GM12878 (cell line): ENCODE results near the gene ADAMTSL3. TPM values are rescaled to one million over a fixed set of nuclear protein-coding genes. Genes with fewer than 3 reads are reported as not detected.

Source experiments
- ATAC-seq: fragments of 200-7000 bp; cut with Tn5 transposase; 3 replicates; pipeline ENCODE4 v1.9.1; 2020; ENCODE audit warnings: mild to moderate bottlenecking, moderate library complexity
- BruUV-seq: library from RNA; stranded (reverse); fragments of 400-500 nt; replicated peaks from 2 replicates; lab custom pipeline; 2021; lab: Mats Ljungman, UMichigan
- CTCF ChIA-PET: fragments of 300-600 bp; sonication (Branson Sonifier 250); formaldehyde crosslinking; extraction: SDS; loops from one replicate; lab custom pipeline; 2021; ENCODE audit warnings: inconsistent platforms; lab: Yijun Ruan, JAX
- POLR2A ChIA-PET: fragments of 350-600 bp; formaldehyde crosslinking; extraction: SDS; loops from one replicate; lab custom pipeline; 2021; ENCODE audit warnings: inconsistent platforms; lab: Charles Lee
- RAD21 ChIA-PET: fragments of 300-600 bp; sonication (Branson Sonifier 250); formaldehyde crosslinking; loops from one replicate; lab custom pipeline; 2023; ENCODE audit warnings: antibody characterized with exemption; ENCODE audit not compliant: unreplicated experiment; lab: Charles Lee
- SMC1A ChIA-PET: fragments of 300-600 bp; sonication (Branson Sonifier 250); formaldehyde crosslinking; loops from one replicate; lab custom pipeline; 2023; ENCODE audit not compliant: unreplicated experiment, uncharacterized antibody; lab: Charles Lee
- DNase-seq: peaks from one replicate; pipeline ENCODE4 v3.0.0-alpha.2; 2011; ENCODE audit warnings: low read depth, low spot score
- FAIRE-seq: peaks from 3 replicates; lab custom pipeline; 2011; peaks lifted over from hg19 to GRCh38; lab: Jason Lieb, UNC
- H2AFZ ChIP-seq: 2 replicates; pipeline ENCODE4 v1.6.0; 2011; ENCODE audit warnings: low read depth, low read length, control low read depth; ENCODE audit not compliant: control insufficient read depth
- H3K27ac ChIP-seq: 2 replicates; pipeline ENCODE4 v1.5.1; 2011; ENCODE audit warnings: control low read depth; ENCODE audit not compliant: control insufficient read depth, insufficient read depth
- H3K27me3 ChIP-seq, 2 experiments: replicated peaks in 1 of 2; 2 replicates each; pipeline versions ENCODE4 v1.6.0 to v1.6.1; 2011; ENCODE audit warnings: low read length in 1 of 2; ENCODE audit not compliant: control insufficient read depth in 2 of 2, insufficient read depth in 2 of 2
- H3K36me3 ChIP-seq, 2 experiments: 2 replicates each; pipeline ENCODE4 v1.5.1; 2011; ENCODE audit warnings: low read length in 1 of 2; ENCODE audit not compliant: control insufficient read depth in 2 of 2, insufficient read depth in 2 of 2
- H3K4me1 ChIP-seq: 2 replicates; pipeline ENCODE4 v1.6.1; 2011; ENCODE audit warnings: mild to moderate bottlenecking, low read length, moderate library complexity, mixed read lengths; ENCODE audit not compliant: control insufficient read depth, insufficient read depth
- H3K4me2 ChIP-seq: 2 replicates; pipeline ENCODE4 v1.6.0; 2011; ENCODE audit warnings: control low read depth; ENCODE audit not compliant: control insufficient read depth, insufficient read depth
- H3K4me3 ChIP-seq: fragments of 200-600 bp; sonication (generic); 2 replicates; pipeline ENCODE4 v1.5.1; 2016
- H3K79me2 ChIP-seq: 2 replicates; pipeline ENCODE4 v1.6.0; 2011; ENCODE audit warnings: low read length; ENCODE audit not compliant: control insufficient read depth, insufficient read depth
- H3K9ac ChIP-seq: 2 replicates; pipeline ENCODE4 v1.8.0; 2011; ENCODE audit warnings: low read length, control low read depth, mixed read lengths; ENCODE audit not compliant: control insufficient read depth, insufficient read depth
- H3K9me3 ChIP-seq: replicated peaks from 3 replicates; pipeline ENCODE4 v1.5.1; 2011; ENCODE audit warnings: mild to moderate bottlenecking, low read length; ENCODE audit not compliant: control insufficient read depth, insufficient read depth
- H4K20me1 ChIP-seq: 2 replicates; pipeline ENCODE4 v1.6.0; 2011; ENCODE audit not compliant: control insufficient read depth, insufficient read depth
- CEBPB ChIP-seq, 2 experiments: fragments of 150-350 bp in 1 of 2; IDR thresholded peaks; 2 replicates each; pipeline ENCODE4 v1.6.1; 2012 to 2014; ENCODE audit warnings: low read depth in 2 of 2, low read length in 2 of 2, borderline replicate concordance in 1 of 2, inconsistent platforms in 1 of 2
- CHD1 ChIP-seq: IDR thresholded peaks from 2 replicates; pipeline ENCODE4 v1.6.1; 2012; ENCODE audit warnings: low read depth, low read length, improper control_type of control experiment
- DPF2 ChIP-seq: fragments of 450-650 bp; IDR thresholded peaks from 2 replicates; pipeline ENCODE4 v1.6.1; 2017; ENCODE audit warnings: mild to moderate bottlenecking
- ETV6 ChIP-seq, 2 experiments: fragments of 450-650 bp in 1 of 2; IDR thresholded peaks in 1 of 2; conservative IDR thresholded peaks in 1 of 2; 2 replicates each; pipeline ENCODE4 v1.6.1; 2014; ENCODE audit warnings: antibody characterized with exemption in 1 of 2, borderline replicate concordance in 1 of 2, low read depth in 1 of 2, mild to moderate bottlenecking in 1 of 2, moderate library complexity in 1 of 2
- FOXM1 ChIP-seq: IDR thresholded peaks from 2 replicates; pipeline ENCODE4 v1.6.1; 2012; ENCODE audit warnings: low read depth, mild to moderate bottlenecking, inconsistent platforms, low read length, moderate library complexity
- GATAD2B ChIP-seq: fragments of 450-650 bp; conservative IDR thresholded peaks from 2 replicates; pipeline ENCODE4 v1.6.1; 2017; ENCODE audit warnings: low read depth, mild to moderate bottlenecking, moderate library complexity
- HDAC6 ChIP-seq: fragments of 200-600 bp; sonication (generic); IDR thresholded peaks from one replicate; pipeline ENCODE4 v1.8.0; 2017; ENCODE audit warnings: antibody characterized with exemption; ENCODE audit not compliant: unreplicated experiment
- IRF5 ChIP-seq: fragments of 450-650 bp; IDR thresholded peaks from 2 replicates; pipeline ENCODE4 v1.6.1; 2017; ENCODE audit warnings: borderline replicate concordance
- NFYA ChIP-seq: IDR thresholded peaks from 2 replicates; pipeline ENCODE4 v1.6.1; 2011; ENCODE audit warnings: low read depth, mild to moderate bottlenecking, low read length, improper control_type of control experiment, borderline replicate concordance
- RCOR1 ChIP-seq: conservative IDR thresholded peaks from 2 replicates; pipeline ENCODE4 v1.6.1; 2012; ENCODE audit warnings: low read depth, low read length, improper control_type of control experiment
- SMAD5 ChIP-seq: IDR thresholded peaks from 2 replicates; pipeline ENCODE4 v1.6.1; 2016; ENCODE audit warnings: antibody characterized with exemption, low read depth
- SMARCA5 ChIP-seq: fragments of 450-650 bp; IDR thresholded peaks from 2 replicates; pipeline ENCODE4 v1.6.1; 2017; ENCODE audit warnings: mild to moderate bottlenecking
- ZBTB11 ChIP-seq: fragments of 450-650 bp; formaldehyde crosslinking; IDR thresholded peaks from 2 replicates; pipeline ENCODE4 v1.5.0; 2022; ENCODE audit warnings: mild to moderate bottlenecking, missing genetic modification characterization
- ZNF384 ChIP-seq: IDR thresholded peaks from 2 replicates; pipeline ENCODE4 v1.6.1; 2012; ENCODE audit warnings: low read depth, mild to moderate bottlenecking, low read length, improper control_type of control experiment, borderline replicate concordance
- ZNF592 ChIP-seq: fragments of 450-650 bp; IDR thresholded peaks from 2 replicates; pipeline ENCODE4 v1.6.1; 2017; ENCODE audit warnings: mild to moderate bottlenecking, moderate library complexity
- WGBS: methylation state at CpG from one replicate; pipeline ENCODE4 v1.1.6; 2016; ENCODE audit warnings: low lambda C conversion rate; ENCODE audit not compliant: insufficient replicate concordance, insufficient coverage; ENCODE audit errors: missing lambda C conversion rate; 5-methylcytosine and 5-hydroxymethylcytosine counted together
- in situ Hi-C: fragments of 300-500 bp; cut with MboI; formaldehyde crosslinking; loops from 9 replicates; pipeline ENCODE4 v1.14.3; 2018; ENCODE audit warnings: mixed read lengths
- intact Hi-C: fragments of 100-400 bp; cut with micrococcal nuclease; formaldehyde crosslinking; loops from one replicate; pipeline ENCODE4 v1.14.2; 2022; ENCODE audit not compliant: unreplicated experiment
- polyA plus RNA-seq, 11 experiments: library from polyadenylated mRNA; depleted of rRNA in 4 of 11; unstranded in 6 of 11; stranded (reverse) in 5 of 11; fragments of >200 nt; fragmentation: Nextera tagmentation in 4 of 11; fragmentation: Illumina TruSeq in 1 of 11; extraction: Ambion mirVana in 4 of 11; extraction: Trizol in 1 of 11; gene quantifications; 1 replicate in 1 of 11; 2 replicates in 10 of 11; pipeline versions ENCODE4 v1.2.1 to v1.2.3, GENCODE V29; 2011 to 2016; ENCODE audit warnings: inconsistent platforms in 2 of 11, missing spikeins in 2 of 11, low read depth in 1 of 11
- total RNA-seq, 4 experiments: library from RNA; depleted of rRNA in 3 of 4; stranded (reverse); fragments of >200 nt in 3 of 4; fragmentation: Illumina TruSeq in 1 of 4; extraction: Trizol in 1 of 4; gene quantifications; 2 replicates each; pipeline versions ENCODE4 v1.2.1 to v1.2.3, GENCODE V29; 2013 to 2021

The ADAMTSL3 gene
- total and polyA plus RNA-seq, 10 of the 15 experiments (the other 5 are each of a cell fraction or from before 2014, with no cell fraction given): 0.01 to 0.28 (median 0.13) TPM

- no peaks in the 10 kb centered on the region for H3K27me3 ChIP-seq
- ChIA-PET SMC1A (interaction anchor here (1.4 kb wide), 1 partner anchor 11 kb away, joined by 4 read pairs; no protein-coding TSS in a partner anchor), CTCF (no interaction called here), RAD21 (no interaction called here), POLR2A (no interaction called here)
- no peaks in the 10 kb centered on the region for H3K4me1 ChIP-seq
- H3K4me3 ChIP-seq: no peak overlapping the region
- no peak overlapping the region for H3K27ac ChIP-seq
- H4K20me1 ChIP-seq: no peaks in the 10 kb centered on the region
- no peak overlapping the region for H3K4me2 ChIP-seq
- no peaks in the 10 kb centered on the region for H3K36me3 ChIP-seq
- H2AFZ ChIP-seq: no peak overlapping the region
- ATAC-seq (no peak), DNase-seq (no peak), FAIRE-seq (no peak)
- BruUV-seq: no TSS peak
- H3K9me3 ChIP-seq: no peaks in the 10 kb centered on the region
- in situ Hi-C loops: no loop called here
- intact Hi-C loops: no loop called here
- WGBS: 23% methylated on average over 10 of the region's 10 CpGs
- H3K9ac ChIP-seq: no peak overlapping the region
- no peaks in the 10 kb centered on the region for H3K79me2 ChIP-seq
- TF ChIP-seq SMAD5 (no peak), CEBPB (IDR thresholded peaks at IDR 0.05; ENCODE audit: borderline replicate concordance in 1 of 2, low read depth in 2 of 2, low read length in 2 of 2) (no peak), SMARCA5 (no peak), DPF2 (no peak), IRF5 (no peak), NFYA (no peak), ETV6 (conservative IDR thresholded peaks at IDR 0.05 in 1 of 2, IDR thresholded peaks at IDR 0.05 in 1 of 2; ENCODE audit: borderline replicate concordance in 1 of 2, low read depth in 1 of 2) (no peak), ZNF384 (no peak), CHD1 (no peak), ZNF592 (no peak), HDAC6 (no peak), GATAD2B (no peak), ZBTB11 (CRISPR knock-in tag) (no peak), RCOR1 (no peak), FOXM1 (no peak)
Observed at GRCh38 chr15:83692746-83693581, 39.0 kb downstream of the ADAMTSL3 start.
